Activated CD8-positive, alpha-beta memory T cell treated with anti-CD3 and anti-CD28 coated beads for 48 hours (primary cell): ENCODE results near the gene DMKN.
"Not testable (repeated sequence)": the region's sequence is repeated elsewhere in the genome, so short reads cannot be mapped to it uniquely, and the experiment has no call there.

Source experiments
- DNase-seq, 3 experiments: peaks; one replicate each; pipeline ENCODE4 v3.0.0-alpha.2; 2020; ENCODE audit warnings: low read depth in 2 of 3, low spot score in 2 of 3

The DMKN gene

GRCh38 chr19:35500611-35501010, 12.8 kb downstream of the DMKN start:
- no peak for DNase-seq

GRCh38 chr19:35498984-35499527, 14.4 kb downstream of the DMKN start:
- DNase-seq = no peak

DNA sequence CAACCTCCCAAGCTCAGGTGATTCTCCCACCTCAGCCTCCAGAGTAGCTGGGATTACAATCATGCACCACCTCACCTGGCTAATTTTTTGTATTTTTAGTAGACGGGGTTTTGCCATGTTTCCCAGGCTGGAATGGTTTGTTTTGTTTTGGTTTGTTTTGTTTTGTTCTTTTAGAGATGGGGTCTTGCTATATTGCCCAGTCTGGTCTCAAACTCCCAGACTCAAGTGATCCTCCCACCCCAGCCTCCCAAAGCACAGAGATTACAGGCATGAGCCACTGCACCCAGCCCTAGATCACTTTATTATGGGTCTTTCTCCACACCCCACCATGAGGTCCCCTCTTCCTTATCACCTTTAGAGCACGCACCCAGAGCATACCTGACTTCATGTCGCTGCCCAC, 15.2 kb downstream of the DMKN start:
- no peak for DNase-seq

DNA sequence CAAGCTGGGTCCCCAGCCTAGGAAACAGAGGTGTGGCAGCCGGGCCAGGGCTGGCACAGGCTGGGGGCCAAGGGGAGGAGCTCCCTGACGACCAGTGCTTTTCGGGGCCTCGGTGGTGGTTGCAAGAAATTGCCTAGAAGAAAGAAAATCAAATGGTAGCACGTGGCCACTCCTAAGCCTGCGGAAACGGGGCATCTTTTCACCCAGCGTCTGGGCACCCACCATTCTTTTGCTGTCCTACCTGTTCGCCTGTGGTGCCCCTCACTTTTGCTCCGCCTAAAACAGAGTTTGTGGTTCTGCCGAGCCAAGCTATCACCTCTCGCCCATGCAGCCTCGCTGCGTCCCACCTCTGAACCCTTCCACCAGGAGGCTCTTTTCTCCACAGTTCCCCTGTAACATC, 16.0 kb downstream of the DMKN start:
- no peak for DNase-seq

- peak; percentile 38 to 58 (median 40) for DNase-seq
Observed at GRCh38 chr19:35495107-35496064, 18.1 kb downstream of the DMKN start.

DNA sequence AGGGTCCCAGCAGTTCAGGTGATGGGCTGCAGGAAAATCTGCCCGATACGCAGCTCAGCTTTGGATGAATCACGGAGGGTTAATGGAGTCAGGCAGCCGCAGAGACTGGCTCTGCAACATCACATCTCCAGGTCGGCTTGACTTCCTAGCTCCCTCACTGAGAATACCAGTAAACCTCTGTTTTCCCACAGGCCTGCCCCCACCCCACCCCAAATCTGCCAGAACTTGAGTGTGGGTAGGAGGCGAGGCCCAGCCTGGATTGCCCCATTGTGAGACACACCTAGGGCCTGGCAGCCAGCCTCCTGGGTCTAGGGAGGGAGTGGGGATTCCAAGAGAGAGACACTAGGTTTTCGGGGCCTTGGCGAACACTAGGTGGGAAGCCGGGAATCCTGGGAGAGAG, 19.5 kb downstream of the DMKN start:
- no peak for DNase-seq

DNA sequence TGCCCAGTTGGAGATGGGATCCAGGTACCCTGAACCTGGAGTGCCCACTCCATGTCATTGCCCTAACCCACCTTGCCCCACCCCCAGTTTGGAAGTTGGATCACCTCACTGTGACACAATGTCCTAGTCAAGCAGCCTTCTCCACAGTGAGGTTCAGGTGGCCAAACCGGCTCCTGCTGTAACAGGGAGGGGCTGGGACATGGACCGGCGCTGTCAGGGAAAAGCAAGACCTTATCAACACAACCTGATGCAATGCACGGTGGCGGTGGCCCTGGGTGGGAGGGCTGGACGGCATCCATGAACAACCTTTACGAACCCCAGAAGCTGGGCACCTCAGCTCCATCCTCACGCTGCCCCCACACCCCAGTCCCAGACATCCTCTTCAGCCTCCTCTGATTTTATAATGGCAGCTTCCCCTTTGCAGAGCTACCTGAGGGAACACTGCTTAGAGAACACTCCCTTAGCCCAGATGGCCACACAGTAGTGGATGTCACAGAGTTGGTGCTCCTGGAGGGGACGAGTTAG, 21.6 kb downstream of the DMKN start:
- DNase-seq = no peak

DNA sequence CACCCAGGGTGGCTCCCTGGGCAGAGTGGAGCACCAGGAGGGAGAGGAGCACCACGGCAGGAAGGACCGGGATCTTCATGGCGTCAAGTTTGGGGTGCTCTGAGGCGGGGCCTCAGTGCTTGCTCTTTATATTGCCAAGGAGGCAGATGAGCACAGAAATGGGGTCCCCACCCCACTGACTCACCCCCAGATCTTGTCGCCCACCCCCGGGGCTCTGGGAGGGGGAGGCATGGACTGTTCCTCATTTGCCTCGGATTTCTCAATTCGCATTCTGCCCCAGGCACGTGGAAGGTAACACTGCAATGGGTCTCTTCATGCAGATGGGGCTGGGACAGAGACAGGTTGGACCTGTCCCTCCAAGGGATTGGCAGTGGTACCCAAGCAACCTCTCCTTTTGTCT, 23.1 kb downstream of the DMKN start, which contains the start of gene KRTDAP:
KRTDAP (minus strand) TSS at position 101 of the 400 bp plus-strand sequence; CDS start at position 79, 22 bp downstream.
- no peak for DNase-seq

- DNase-seq = no peak
Observed at GRCh38 chr19:35488677-35489076, 24.8 kb downstream of the DMKN start.

- no peak for DNase-seq
Observed at GRCh38 chr19:35487656-35488182, 25.7 kb downstream of the DMKN start.

GRCh38 chr19:35486268-35486708, 27.2 kb downstream of the DMKN start:
- DNase-seq = no peak

GRCh38 chr19:35484252-35485036, 29.0 kb downstream of the DMKN start:
- DNase-seq = no peak

DNA sequence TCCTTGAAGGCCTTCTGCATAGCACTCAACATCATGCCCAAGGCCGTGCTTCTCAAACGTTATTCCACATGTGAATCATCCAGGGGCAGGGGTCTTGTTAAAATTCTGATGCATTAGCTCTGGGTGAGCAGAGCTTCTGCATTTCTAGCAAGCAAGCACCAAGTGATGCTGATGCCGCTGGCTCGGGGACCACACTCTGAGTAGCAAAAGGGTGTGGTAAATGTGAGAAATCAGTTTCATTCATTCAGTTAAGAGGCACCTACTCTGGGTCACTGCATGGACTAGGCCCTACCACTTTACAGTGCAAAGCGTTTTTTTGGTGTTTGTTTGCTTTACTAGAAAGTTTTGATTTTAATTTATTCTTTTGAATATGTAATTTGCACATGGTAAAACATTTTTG, 30.4 kb downstream of the DMKN start:
- DNase-seq = no peak

- DNase-seq = no peak
Observed at GRCh38 chr19:35478794-35479677, 34.4 kb downstream of the DMKN start.

DNA sequence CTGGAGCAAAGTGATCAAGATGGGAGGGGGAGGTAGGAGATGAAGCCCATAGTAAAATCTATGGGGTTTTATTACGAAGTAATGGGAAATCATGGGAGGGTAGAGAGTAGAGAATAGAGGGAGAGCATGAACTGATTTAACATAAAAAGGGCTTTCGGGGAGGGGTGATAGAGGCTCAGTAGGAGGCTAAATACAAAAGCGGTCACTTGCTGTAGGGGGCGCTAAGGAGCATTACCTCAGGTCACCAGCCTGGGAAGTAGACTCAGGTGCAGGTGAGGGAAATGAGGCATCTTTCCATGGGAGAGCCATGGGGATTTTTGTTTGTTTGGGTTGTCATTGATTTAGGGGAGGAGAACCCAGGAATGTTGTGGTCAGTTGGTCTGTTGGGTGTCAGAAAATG, 37.3 kb downstream of the DMKN start:
- no peak for DNase-seq

- DNase-seq = not testable (repeated sequence)
Observed at GRCh38 chr19:35474594-35474993, 38.9 kb downstream of the DMKN start.

DNA sequence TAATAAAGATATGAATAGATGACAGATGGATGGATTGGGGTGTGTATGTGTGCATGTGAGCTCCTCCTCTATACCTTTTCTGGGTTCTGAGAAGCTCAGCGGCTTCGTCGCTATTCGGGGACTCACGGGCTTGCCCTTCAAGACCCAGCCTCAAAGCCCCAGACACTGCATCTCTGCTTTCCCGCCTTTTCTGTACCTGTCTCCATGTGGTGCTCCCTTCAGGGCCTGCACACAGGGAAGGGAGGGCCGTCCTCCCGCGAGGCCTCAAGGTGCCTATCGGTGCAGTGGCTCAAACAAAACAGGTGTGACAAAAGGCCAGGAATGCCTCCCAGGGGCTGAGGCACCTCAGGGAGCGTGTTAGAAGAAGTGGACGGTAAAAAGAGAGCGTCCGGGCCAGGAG, 39.3 kb downstream of the DMKN start:
- no peak for DNase-seq

DNA sequence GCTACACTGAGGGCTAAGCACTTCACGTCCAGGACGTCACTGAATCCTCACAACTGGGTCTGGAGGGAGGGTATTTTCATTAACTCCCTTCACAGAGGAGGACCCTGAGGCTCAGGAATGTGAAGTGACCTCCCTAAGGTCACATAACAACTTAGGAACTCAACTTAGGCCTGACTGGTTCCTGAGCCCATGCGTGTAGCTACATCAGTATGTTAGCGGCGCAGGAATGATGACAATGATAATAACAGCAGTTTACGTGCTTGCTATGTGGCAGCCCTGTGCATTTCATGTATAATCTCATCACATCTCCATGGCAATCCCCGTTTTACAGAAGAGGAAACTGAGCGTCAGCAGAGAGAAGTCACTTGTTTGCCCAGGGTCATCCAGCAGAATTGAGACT, 41.5 kb downstream of the DMKN start:
- no peak for DNase-seq

- DNase-seq = not testable (repeated sequence)
Observed at GRCh38 chr19:35471075-35471474, 42.4 kb downstream of the DMKN start.

- no peak for DNase-seq
Observed at GRCh38 chr19:35470128-35470527, 43.3 kb downstream of the DMKN start.
